NCI-H446 (cell line): ENCODE results near the gene M1AP.
"Not testable (repeated sequence)": the region's sequence is repeated elsewhere in the genome, so short reads cannot be mapped to it uniquely, and the experiment has no call there.

ENCODE experiments used
- DNase-seq, 2 experiments: peaks; one replicate each; lab custom pipeline; 2025; lab: John Stamatoyannopoulos, UW

Gene M1AP

GRCh38 chr2:74564222-74564621 lies 83.9 kb downstream of the M1AP start:
- DNase-seq, result no peak

DNA sequence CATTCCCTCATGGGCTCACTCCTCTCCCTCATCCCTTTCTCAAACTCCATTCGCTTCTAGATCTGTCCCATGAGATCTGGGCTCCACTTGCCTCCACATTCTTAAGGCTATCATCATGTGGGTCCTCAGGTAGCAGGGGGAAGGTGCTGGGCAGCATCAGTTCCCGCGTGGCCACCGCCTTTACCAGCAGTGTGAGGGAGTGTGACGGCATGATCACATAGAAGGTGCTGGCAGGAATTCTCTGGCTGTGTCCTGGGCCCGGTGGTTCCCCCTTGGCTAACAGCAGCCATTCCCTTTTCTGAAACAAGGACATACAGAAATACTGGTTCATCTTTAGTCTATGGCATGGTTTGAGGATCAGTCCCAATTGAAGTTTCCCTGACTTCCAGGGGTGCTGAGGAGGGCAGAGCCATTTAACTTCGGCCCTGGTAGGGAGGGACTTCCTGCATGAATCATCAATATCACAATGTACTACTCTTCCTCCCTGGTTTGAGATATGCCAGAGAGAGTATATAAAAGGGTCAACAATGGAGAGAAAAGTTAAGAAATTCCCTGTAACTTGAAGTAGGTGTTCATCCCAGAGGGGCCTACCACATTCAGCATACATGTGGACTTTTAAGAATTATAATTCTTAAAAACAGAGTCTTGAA lies 85.9 kb downstream of the M1AP start:
- no peak for DNase-seq

DNA sequence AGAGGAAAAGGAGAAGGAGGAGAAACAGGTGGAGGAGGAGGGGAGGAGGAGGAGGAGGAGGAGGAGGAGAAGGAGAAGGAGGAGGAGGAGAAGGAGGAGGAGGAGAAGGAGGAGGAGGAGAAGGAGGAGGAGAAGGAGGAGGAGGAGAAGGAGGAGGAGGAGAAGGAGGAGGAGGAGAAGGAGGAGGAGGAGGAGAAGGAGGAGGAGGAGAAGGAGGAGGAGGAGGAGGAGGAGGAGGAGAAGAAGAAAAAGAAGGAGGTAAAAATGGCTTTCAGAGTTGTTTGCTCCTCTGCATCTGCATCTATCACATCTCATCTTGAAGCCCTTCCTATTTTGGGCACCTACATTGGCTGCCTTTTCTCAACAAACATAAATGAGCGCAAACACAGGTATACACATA lies 87.1 kb downstream of the M1AP start:
- not testable (repeated sequence) for DNase-seq

GRCh38 chr2:74560591-74560990 lies 87.5 kb downstream of the M1AP start:
- no peak for DNase-seq

GRCh38 chr2:74559912-74560311 lies 88.2 kb downstream of the M1AP start:
- DNase-seq, result no peak

GRCh38 chr2:74558284-74559230 lies 89.6 kb downstream of the M1AP start:
- no peak for DNase-seq

GRCh38 chr2:74556831-74557370 lies 91.2 kb downstream of the M1AP start:
- DNase-seq, result no peak

DNA sequence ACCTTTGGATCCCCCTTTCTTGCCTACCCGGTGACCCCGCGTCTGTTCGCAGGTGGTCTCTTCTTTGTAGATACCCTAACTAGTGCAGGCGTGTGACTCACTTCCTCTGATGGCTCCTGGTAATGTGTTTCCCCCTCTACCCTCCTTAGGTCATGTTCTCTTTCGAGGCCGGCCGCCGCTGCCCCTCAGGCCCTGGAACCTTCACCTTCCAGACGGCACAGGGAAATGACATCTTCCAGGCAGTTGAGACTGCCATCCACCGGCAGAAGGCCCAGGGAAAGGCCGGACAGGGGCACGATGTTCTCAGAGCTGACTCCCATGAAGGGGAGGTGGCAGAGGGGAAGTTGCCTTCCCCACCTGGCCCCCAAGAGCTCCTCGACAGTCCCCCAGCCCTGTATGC lies 92.0 kb downstream of the M1AP start:
- no peak for DNase-seq

DNA sequence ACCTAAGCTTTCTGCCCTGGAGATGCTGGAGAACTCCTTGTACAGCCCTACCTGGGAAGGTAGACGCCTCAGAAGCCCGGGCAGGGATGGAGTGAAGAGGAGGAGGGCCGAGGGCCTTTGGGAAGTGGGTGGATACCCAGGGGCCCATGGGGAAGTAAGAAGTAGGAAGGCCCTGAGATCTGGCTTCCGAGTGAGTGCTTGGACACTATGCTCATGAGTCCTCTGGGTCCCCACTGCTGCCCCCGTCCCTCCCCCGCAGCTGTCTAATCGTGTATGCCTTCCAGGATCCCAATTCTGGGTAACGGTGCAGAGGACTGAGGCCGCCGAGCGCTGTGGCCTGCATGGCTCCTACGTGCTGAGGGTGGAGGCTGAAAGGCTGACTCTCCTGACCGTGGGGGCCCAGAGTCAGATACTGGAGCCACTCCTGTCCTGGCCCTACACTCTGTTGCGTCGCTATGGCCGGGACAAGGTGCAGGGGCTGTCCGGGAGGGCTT lies 92.5 kb downstream of the M1AP start:
- no peak for DNase-seq

DNA sequence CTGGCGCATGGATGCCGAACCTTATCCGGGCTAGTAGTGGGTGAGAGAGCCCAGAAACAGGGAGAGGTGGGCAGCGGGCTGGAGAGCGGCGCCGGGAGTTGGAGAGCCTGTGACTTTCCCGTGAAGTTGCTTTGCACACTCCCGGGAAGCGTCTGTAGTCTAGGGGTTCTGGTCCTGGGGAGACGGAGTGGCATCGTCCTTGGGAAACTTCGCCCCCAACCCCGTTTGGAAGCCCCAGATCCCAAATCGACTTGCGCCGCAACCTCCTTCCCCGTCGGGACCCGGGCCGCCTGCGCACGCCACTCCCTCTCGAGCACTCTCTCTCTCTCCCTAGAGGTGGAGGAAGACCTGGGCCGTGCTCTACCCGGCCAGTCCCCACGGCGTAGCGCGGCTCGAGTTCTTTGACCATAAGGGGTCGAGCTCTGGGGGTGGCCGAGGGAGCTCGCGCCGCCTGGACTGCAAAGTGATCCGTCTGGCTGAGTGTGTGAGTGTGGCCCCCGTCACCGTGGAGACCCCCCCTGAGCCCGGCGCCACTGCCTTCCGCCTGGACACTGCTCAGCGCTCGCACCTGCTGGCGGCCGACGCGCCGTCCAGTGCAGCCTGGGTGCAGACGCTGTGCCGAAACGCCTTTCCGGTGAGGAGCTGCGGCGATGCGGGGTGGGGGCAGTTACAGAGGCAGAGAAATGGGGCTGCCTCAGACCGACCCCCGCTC lies 93.2 kb downstream of the M1AP start:
- DNase-seq, result no peak

DNA sequence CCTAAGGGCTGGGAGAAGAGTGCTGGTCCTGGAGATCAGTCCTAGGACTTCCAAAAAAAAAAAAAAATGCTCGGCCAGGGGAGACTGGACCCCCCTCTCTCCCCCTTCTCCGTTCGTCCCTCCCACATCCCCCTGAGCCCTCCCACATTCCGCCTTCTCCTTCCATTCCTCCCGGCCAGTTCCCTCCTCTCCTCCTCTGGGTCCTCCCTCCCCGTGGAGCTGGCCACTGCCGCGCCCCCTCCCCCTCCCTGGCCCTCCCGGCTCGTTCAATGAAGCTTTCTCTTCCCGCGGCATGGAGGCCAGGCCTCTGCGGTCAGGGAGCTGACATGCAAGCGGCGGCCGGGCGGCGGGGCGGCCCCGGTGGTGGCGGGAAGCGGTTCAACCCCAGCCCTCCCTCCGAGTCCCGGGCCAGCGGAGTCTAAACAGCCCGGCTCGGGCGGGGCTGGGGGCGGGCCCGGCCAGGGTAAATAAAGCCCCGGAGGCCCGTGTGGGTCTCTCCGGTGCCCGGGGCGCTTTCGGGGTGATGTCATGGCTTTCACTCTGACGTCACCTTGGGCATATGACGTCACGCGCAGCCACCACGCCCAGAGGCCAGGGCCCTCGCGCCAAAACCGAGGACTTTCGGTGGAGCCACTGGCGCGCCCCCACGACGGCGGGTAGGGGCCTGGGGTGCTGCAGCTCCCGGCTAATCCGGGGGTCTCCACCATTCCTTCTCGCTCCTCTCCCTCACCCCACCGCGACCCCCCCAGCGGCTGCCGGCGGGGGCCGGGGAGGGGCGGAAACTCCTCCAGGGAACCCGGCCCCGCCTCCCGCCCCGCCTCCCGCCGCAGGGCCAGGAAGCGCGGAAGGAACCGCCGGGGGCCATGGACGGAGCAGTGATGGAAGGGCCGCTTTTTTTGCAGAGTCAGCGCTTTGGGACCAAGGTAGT lies 94.0 kb downstream of the M1AP start, which contains the start of the genes DOK1 and LOXL3:
Gene DOK1 (plus strand): TSS at position 829 of the 928 bp plus-strand sequence. CDS start 35 bp downstream, at position 864.
Gene LOXL3 (minus strand): TSS at position 51 of the 928 bp plus-strand sequence. CDS start 1,308 bp downstream, outside the sequence.
- DNase-seq, result peak; percentile 48 to 72

DNA sequence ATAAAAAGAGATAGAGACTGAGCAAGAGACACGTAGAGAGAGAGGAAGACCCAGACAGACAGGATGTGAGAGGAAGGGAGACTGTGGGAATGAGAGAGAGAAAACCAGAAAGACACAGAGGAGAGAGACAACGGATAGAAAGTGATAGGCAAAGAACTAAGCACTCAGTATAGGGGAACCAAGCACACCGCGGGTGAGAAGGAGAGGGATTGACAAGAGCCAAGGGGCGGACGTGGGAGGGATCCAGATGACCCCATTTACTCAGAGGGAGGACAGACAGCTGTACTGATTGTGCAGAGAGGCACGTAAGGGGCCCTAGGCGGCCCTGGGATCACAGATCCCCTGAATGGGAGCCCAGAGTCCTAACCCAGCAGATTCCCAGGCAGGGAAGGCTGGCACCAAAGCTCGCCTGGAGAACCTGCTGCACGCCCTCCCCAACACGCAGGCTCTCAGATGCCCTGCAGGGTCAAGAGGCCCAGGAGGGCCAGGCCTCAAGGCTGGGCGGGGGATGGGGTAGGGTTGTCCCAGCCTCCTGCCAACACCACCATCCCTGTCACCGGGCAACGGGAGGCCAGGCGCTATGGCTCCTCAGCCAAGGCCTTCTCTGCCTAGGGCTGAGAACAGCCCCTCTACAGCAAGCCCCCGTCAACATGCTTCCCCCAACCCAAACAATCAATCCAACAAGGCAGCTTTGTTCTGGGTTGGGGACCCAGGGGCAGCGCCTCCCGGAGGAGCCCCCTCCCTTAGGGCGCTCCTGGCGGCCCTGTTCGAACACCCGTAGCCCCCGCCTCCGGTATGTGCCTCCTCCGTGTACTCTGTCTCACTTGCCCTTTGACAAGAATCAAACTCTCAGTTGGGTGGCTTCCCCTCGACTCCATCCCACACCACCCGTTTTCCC lies 95.0 kb downstream of the M1AP start:
- no peak for DNase-seq

GRCh38 chr2:74551942-74552913 lies 95.9 kb downstream of the M1AP start:
- no peak for DNase-seq

DNA sequence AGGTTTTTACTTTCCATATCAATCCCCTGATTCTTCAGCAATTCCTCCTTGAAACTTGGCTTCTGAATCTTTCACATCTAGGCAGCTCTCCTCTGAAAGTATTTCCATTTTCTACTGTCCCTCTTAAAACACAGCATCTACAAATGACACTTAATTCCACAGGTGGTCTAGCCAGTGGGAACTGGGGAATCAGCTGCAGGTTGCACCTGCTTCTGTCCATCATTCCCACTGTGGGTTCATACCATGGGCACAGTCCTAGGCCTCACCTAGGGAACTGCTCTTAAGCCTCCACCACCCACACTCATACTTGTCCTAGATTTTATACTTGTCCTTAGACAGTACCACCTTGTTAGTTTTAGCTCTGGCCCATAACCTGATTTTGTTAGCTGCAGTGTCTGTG lies 96.6 kb downstream of the M1AP start:
- no peak for DNase-seq

DNA sequence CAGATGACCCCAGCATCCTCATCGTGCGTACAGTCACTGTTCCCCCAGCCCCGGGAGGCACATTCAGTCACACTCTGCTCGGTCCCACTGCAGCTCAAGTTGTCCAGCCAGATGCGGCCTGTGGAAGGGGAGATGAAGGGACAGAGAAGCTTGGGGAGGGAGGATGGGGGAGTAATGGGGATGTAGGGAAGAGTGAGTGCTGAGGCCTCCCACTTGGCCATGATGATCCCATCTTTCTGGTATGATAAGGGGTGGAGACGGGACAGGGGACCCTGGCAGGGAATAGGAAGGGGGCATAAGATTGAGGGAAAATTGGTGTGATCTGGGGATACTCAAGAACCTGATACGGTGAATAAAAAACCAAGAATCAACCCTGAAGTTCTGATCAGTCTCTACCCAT lies 97.9 kb downstream of the M1AP start:
- DNase-seq, result no peak

DNA sequence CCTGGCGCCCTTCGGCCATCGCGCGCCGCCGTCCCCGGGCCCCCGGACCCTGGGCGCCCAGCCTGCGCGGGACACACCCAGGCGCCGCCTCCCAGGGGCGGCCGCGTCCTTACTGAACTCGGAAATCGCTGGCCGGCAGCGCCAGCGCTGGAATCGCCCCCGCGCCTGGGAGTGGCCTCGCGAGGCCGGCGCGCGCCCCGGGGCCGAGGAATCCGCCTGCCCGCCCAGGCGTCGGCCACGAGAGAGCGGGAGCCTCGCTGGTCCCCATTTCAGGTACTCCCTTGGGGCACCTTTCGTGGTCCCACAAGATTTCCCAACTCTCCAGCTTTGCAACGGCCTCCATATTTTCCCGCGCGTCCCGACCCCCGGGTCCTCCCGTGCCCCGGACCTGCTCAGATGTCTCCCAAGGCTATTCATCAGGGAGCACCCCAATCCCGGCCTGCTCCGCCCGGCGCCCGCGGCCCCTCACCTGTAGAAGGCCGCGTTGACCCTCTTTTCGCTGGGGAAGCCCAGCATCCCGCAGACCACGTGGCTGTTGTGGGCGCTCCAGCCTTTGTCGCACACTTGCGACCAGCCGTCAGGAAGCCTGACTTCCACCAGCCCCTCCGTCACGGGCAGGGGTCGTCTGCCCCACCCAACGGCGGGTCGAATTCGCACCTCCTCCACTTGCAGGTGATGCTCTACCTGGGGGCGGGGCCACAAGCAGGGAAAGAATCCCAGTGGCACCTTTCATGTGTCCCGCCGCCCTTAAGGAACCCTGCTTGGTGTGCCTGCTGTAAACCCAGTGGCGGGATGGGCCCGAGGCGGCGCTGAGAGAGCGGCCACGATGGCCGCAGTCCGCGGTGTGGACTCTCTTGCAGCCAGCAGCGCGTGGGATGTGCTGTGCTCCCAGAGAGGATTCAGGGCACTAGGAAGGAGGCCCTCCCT lies 99.0 kb downstream of the M1AP start:
- peak in 1 of 2 experiments; percentile 85 for DNase-seq

DNA sequence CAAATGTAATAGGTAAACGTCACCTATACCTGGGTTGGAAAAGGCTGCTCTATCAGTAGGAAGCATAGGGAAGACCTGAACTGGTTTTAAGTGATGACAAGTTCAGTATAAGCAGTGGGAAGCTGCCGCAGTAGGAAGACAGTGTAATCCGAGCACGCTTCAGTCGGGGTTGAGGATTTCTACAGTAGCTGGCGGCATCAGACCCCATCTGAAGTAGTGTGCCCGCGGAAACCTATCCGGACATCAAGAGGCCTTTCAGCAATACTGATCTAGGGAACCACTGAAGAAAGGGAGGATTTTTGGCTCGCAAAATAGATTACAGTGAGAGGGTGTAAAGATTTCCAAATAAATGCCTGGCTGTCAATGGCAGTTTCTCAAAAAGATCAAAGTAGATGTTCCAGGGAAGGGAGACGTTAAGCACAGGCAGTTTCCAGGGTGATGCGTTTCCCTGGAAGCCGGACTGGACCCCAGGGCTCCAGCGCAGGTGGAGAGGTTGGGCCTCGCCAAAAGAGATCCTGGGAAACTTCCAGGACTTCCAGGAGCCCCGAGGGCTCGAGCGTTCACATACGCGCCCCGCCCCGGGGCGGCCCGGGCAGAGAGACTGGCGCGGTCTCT lies 99.7 kb downstream of the M1AP start:
- peak; percentile 34 to 85 for DNase-seq
